ENCODE measurements around the gene MRRF.

DNA sequence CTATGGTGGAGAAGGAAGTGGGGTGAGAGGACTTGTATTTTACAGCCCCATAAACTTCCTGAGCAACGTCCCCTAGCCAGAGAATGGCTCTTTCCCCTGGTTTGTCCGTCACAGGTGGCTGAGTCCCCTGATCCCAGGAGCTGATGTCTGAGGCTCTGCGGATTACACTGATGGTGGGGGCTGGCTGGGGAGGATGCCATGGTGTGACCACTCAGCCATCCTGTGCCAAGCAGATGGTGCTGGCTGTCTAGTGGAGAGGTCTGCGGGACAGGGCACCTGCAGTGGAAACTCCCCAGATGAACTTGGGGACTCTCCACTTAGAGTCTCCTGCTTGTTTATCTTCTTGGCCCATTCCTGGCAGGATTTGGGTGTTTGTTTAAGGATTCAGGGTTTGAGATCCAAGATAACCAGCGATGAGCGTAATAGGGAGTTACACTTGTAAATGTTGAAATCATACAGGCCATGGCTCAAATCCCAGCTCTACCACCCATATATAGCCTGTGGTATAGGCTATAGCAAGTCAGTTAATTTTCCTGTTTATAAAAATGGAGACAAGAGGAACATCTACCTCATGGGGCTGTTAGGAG, 101.5 kb downstream of the MRRF start:
- TF ChIP-seq, protein P1, sequence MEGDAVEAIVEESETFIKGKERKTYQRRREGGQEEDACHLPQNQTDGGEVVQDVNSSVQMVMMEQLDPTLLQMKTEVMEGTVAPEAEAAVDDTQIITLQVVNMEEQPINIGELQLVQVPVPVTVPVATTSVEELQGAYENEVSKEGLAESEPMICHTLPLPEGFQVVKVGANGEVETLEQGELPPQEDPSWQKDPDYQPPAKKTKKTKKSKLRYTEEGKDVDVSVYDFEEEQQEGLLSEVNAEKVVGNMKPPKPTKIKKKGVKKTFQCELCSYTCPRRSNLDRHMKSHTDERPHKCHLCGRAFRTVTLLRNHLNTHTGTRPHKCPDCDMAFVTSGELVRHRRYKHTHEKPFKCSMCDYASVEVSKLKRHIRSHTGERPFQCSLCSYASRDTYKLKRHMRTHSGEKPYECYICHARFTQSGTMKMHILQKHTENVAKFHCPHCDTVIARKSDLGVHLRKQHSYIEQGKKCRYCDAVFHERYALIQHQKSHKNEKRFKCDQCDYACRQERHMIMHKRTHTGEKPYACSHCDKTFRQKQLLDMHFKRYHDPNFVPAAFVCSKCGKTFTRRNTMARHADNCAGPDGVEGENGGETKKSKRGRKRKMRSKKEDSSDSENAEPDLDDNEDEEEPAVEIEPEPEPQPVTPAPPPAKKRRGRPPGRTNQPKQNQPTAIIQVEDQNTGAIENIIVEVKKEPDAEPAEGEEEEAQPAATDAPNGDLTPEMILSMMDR (IDR thresholded peaks at IDR 0.05; ENCODE audit: insufficient read depth, low read length), result no peak
- TF ChIP-seq SPI1 (IDR thresholded peaks at IDR 0.05; ENCODE audit: borderline replicate concordance, low read depth) (no peak), POLR2AphosphoS5 (IDR thresholded peaks at IDR 0.05; ENCODE audit: low read depth) (no peak)
